DOHH2 (cell line): ENCODE results near the gene LYRM4.
"Not testable (repeated sequence)": the region's sequence is repeated elsewhere in the genome, so short reads cannot be mapped to it uniquely, and the experiment has no call there.

Source experiments
- H3F3A ChIP-seq: fragments of 200-600 bp; sonication (generic), shearing (Covaris generic); 2 replicates; pipeline ENCODE4 v1.6.0; 2016; ENCODE audit warnings: antibody characterized with exemption, mild to moderate bottlenecking; ENCODE audit not compliant: control insufficient read depth, insufficient read depth
- H3K27ac ChIP-seq: fragments of 200-600 bp; sonication (generic); 2 replicates; pipeline ENCODE4 v1.5.1; 2014; ENCODE audit warnings: low read depth, mild to moderate bottlenecking, low read length, moderate library complexity
- H3K27me3 ChIP-seq: fragments of 200-600 bp; sonication (generic); 2 replicates; pipeline ENCODE4 v1.6.1; 2014; ENCODE audit warnings: mild to moderate bottlenecking, low read length, mixed read lengths; ENCODE audit not compliant: control insufficient read depth
- H3K36me3 ChIP-seq: fragments of 200-600 bp; sonication (generic); 2 replicates; pipeline ENCODE4 v1.6.1; 2014; ENCODE audit warnings: mild to moderate bottlenecking, low read length, moderate library complexity, mixed read lengths; ENCODE audit not compliant: control insufficient read depth
- H3K4me1 ChIP-seq: fragments of 200-600 bp; sonication (generic); 2 replicates; pipeline ENCODE4 v1.6.1; 2014; ENCODE audit warnings: mild to moderate bottlenecking, low read length, mixed read lengths; ENCODE audit not compliant: control insufficient read depth
- H3K4me2 ChIP-seq: fragments of 200-600 bp; sonication (generic); 2 replicates; pipeline ENCODE4 v1.6.0; 2014; ENCODE audit warnings: mild to moderate bottlenecking, low read length, moderate library complexity
- H3K4me3 ChIP-seq: fragments of 200-600 bp; sonication (generic); 2 replicates; pipeline ENCODE4 v1.5.1; 2014; ENCODE audit warnings: mild to moderate bottlenecking, low read length, mixed read lengths
- H3K79me2 ChIP-seq: fragments of 200-600 bp; sonication (generic); 2 replicates; pipeline ENCODE4 v1.6.1; 2014; ENCODE audit warnings: mild to moderate bottlenecking, low read length, mixed read lengths; ENCODE audit not compliant: control insufficient read depth
- H3K9me2 ChIP-seq: fragments of 200-600 bp; sonication (generic); replicated peaks from 2 replicates; pipeline ENCODE4 v1.6.1; 2014; ENCODE audit warnings: mild to moderate bottlenecking, low read length, mixed read lengths; ENCODE audit not compliant: control insufficient read depth
- H3K9me3 ChIP-seq: fragments of 200-600 bp; sonication (generic); 2 replicates; pipeline ENCODE4 v1.6.1; 2014; ENCODE audit warnings: antibody characterized with exemption, low read length, mixed read lengths; ENCODE audit not compliant: control insufficient read depth, insufficient read depth
- H4K20me1 ChIP-seq: fragments of 200-600 bp; sonication (generic); 2 replicates; pipeline ENCODE4 v1.6.0; 2014; ENCODE audit warnings: low read depth, mild to moderate bottlenecking, antibody characterized with exemption, low read length, moderate library complexity; ENCODE audit not compliant: control insufficient read depth, insufficient read depth
- CTCF ChIP-seq: fragments of 200-600 bp; sonication (generic); IDR thresholded peaks from one replicate; pipeline ENCODE4 v1.5.1; 2014; ENCODE audit warnings: antibody characterized with exemption, mild to moderate bottlenecking, low read depth, low read length; ENCODE audit not compliant: poor library complexity, severe bottlenecking
- EZH2phosphoT487 ChIP-seq: fragments of 200-600 bp; sonication (generic); IDR thresholded peaks from 2 replicates; pipeline ENCODE4 v1.6.1; 2017; ENCODE audit warnings: borderline replicate concordance, mild to moderate bottlenecking, antibody characterized with exemption, low read length, moderate library complexity, mixed read lengths

Gene LYRM4

DNA sequence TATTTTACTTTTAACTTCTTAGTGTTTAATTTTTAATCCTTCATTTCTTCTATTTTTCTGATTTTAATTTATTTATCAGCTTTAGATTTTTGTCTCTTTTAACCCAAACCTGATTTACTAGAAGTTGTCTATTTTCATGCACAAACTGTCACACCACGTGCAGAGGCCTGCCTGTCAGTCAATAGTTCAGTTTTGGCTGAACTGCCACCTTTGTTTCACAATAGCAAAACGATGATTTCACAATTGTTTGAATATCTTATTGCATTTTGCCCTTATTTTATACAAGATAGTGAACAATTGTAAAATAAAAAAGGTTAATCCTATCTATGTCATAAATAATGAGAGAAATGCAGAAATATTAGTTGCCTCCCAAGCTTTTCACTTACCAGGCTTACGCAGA is 199.6 kb downstream of the LYRM4 start:
- peaks cover 22% of the 10 kb centered on the region for H3K4me1 ChIP-seq
- no peaks in the 10 kb centered on the region for H3K9me3 ChIP-seq
- TF ChIP-seq CTCF = no peak
- no peak for TF ChIP-seq EZH2phosphoT487

DNA sequence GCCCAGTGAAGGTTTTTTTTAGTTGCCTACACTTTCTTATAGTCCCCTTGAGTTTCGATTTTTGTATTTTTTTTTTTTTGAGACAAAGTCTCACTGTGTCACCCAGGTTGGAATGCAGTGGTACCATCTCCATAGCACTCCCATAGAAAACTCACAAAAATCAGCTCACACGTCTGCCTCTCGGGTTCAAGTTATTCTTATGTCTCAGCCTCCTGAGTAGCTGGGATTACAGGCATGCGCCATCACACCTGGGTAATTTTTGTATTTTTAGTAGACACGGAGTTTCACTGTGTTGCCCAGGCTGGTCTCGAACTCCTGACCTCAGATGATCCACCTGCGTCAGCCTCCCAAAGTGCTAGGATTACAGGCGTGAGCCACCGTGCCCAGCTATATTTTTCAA is 200.3 kb downstream of the LYRM4 start:
- H3K4me1 ChIP-seq = peaks cover 22% of the 10 kb centered on the region
- H3K9me3 ChIP-seq, H3K9me2 ChIP-seq: not testable (repeated sequence)

More for the DNA sequence above, 199.6 kb downstream of the LYRM4 start:
- H3K27ac ChIP-seq = no peak overlapping the region
- no peaks in the 10 kb centered on the region for H3F3A ChIP-seq
- peak overlapping the region; percentile 33 for H3K4me2 ChIP-seq
- no peaks in the 10 kb centered on the region for H3K36me3 ChIP-seq
- no peaks in the 10 kb centered on the region for H3K79me2 ChIP-seq
- H3K9me2 ChIP-seq = no peaks in the 10 kb centered on the region
- H4K20me1 ChIP-seq = no peaks in the 10 kb centered on the region
- no peaks in the 10 kb centered on the region for H3K27me3 ChIP-seq
- no peak overlapping the region for H3K4me3 ChIP-seq

GRCh38 chr6:5059036-5059896 is 201.5 kb downstream of the LYRM4 start:
- TF ChIP-seq EZH2phosphoT487 (no peak), CTCF (no peak)
- no peak overlapping the region for H3K4me3 ChIP-seq
- no peak overlapping the region for H3K4me2 ChIP-seq

More for the DNA sequence above, 200.3 kb downstream of the LYRM4 start:
- not testable (repeated sequence) for H3K27ac ChIP-seq, H3K27me3 ChIP-seq, H4K20me1 ChIP-seq, H3K79me2 ChIP-seq, H3K36me3 ChIP-seq, H3K4me2 ChIP-seq, H3K4me3 ChIP-seq, H3F3A ChIP-seq

More at GRCh38 chr6:5059036-5059896, 201.5 kb downstream of the LYRM4 start:
- H3F3A ChIP-seq = no peaks in the 10 kb centered on the region
- no peaks in the 10 kb centered on the region for H4K20me1 ChIP-seq
- no peaks in the 10 kb centered on the region for H3K79me2 ChIP-seq
- no peaks in the 10 kb centered on the region for H3K9me2 ChIP-seq
- peaks cover 22% of the 10 kb centered on the region for H3K4me1 ChIP-seq
- no peaks in the 10 kb centered on the region for H3K36me3 ChIP-seq
- H3K27me3 ChIP-seq = no peaks in the 10 kb centered on the region
- no peaks in the 10 kb centered on the region for H3K9me3 ChIP-seq
- H3K27ac ChIP-seq = no peak overlapping the region
